Fibroblast of lung (primary cell): ENCODE measurements around the gene GALR2. TPM values are rescaled to one million over a fixed set of nuclear protein-coding genes. Genes with fewer than 3 reads are reported as not detected.

Experiments
- DNase-seq, 2 donors: peaks; one replicate each; pipeline versions ENCODE4 v3.0.0 to v3.0.0-alpha.2; 2010; ENCODE audit warnings: low read depth in 2 of 2
- H2AFZ ChIP-seq: 2 replicates; pipeline ENCODE4 v1.5.1; 2012; ENCODE audit warnings: low read length, control low read depth, inconsistent platforms
- H3K27ac ChIP-seq: 2 replicates; pipeline ENCODE4 v1.5.1; 2011; ENCODE audit warnings: low read length, control low read depth; ENCODE audit not compliant: insufficient read depth
- H3K27me3 ChIP-seq: 2 replicates; pipeline ENCODE4 v1.5.1; 2011; ENCODE audit warnings: mild to moderate bottlenecking, low read length; ENCODE audit not compliant: control insufficient read depth, insufficient read depth
- H3K36me3 ChIP-seq: 2 replicates; pipeline ENCODE4 v1.5.1; 2011; ENCODE audit warnings: low read length; ENCODE audit not compliant: control insufficient read depth, insufficient read depth
- H3K4me1 ChIP-seq: 2 replicates; pipeline ENCODE4 v1.5.1; 2011; ENCODE audit warnings: low read length; ENCODE audit not compliant: control insufficient read depth, insufficient read depth; ENCODE audit errors: extremely low read depth
- H3K4me2 ChIP-seq: 2 replicates; pipeline ENCODE4 v1.5.1; 2011; ENCODE audit warnings: low read length, control low read depth; ENCODE audit not compliant: insufficient read depth; ENCODE audit errors: extremely low read depth
- H3K4me3 ChIP-seq, 4 experiments: fragments of 200-600 bp in 1 of 4; sonication (generic) in 1 of 4; replicated peaks in 1 of 4; 2 replicates each; pipeline ENCODE4 v1.5.1; 2011 to 2016; ENCODE audit warnings: low read length in 4 of 4, low read depth in 3 of 4, mild to moderate bottlenecking in 3 of 4, control low read depth in 2 of 4, inconsistent platforms in 1 of 4, mixed read lengths in 1 of 4; ENCODE audit not compliant: insufficient read depth in 1 of 4; ENCODE audit errors: control extremely low read depth in 1 of 4
- H3K79me2 ChIP-seq: 2 replicates; pipeline ENCODE4 v1.5.1; 2012; ENCODE audit warnings: mild to moderate bottlenecking, low read length, inconsistent platforms; ENCODE audit not compliant: control insufficient read depth, insufficient read depth
- H3K9ac ChIP-seq: 2 replicates; pipeline ENCODE4 v1.5.1; 2011; ENCODE audit warnings: mild to moderate bottlenecking, low read length, control low read depth; ENCODE audit not compliant: insufficient read depth
- H3K9me3 ChIP-seq: 2 replicates; pipeline ENCODE4 v1.5.1; 2012; ENCODE audit warnings: low read depth, low read length; ENCODE audit not compliant: control insufficient read depth, insufficient read depth
- H4K20me1 ChIP-seq: 2 replicates; pipeline ENCODE4 v1.5.1; 2011; ENCODE audit warnings: low read length; ENCODE audit not compliant: control insufficient read depth, insufficient read depth; ENCODE audit errors: extremely low read depth
- EZH2 ChIP-seq: IDR thresholded peaks from 2 replicates; pipeline ENCODE4 v1.5.1; 2012; ENCODE audit warnings: low read length, control low read depth, mild to moderate bottlenecking; ENCODE audit errors: missing control alignments
- polyA plus RNA-seq, 2 donors: library from polyadenylated mRNA; depleted of rRNA in 1 of 2; stranded (reverse) in 1 of 2; unstranded in 1 of 2; fragments of >200 nt; gene quantifications; 2 replicates each; pipeline ENCODE4 v1.2.1, GENCODE V29; 2011 to 2012; ENCODE audit warnings: missing spikeins in 1 of 2
- total RNA-seq: library from RNA; depleted of rRNA; stranded (reverse); fragments of >200 nt; gene quantifications from 2 replicates; pipeline ENCODE4 v1.2.1, GENCODE V29; 2014
- TF ChIP-seq, protein P1 (sequence below), 2 donors: IDR thresholded peaks in 1 of 2; conservative IDR thresholded peaks in 1 of 2; 1 replicate in 1 of 2; 2 replicates in 1 of 2; pipeline ENCODE4 v1.5.1; 2011 to 2012; ENCODE audit warnings: low read length in 2 of 2, control low read depth in 1 of 2, inconsistent platforms in 1 of 2, low read depth in 1 of 2, mild to moderate bottlenecking in 1 of 2

The GALR2 gene
- total and polyA plus RNA-seq, 2 donors (not counting 1 experiment from before 2014, with no cell fraction given) = not detected

DNA sequence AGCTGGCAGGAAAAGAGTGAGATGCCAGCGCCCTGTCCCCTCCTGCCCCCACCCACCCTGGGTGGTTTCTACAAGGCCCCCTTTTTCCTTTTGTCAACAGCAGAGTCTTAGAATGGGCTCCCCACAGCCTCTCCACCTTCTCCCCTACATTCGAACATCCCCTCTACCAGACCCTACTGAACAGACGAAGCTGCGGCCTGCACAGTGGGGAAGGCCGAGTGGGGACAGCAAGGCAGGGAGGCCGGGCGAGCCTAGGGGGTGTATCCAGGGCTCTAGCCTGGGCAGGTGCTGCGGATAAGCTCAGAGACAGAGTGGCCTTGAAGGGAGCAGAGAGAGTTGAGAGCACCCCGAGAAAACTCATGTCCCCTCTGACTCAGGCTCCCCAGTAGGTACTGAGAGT, 11.8 kb downstream of the GALR2 start:
- no peak overlapping the region for H3K4me3 ChIP-seq
- no peak for DNase-seq
- H3K27me3 ChIP-seq = no peaks in the 10 kb centered on the region
- H3K27ac ChIP-seq = no peak overlapping the region
- H4K20me1 ChIP-seq = no peaks in the 10 kb centered on the region
- peaks cover 30% of the 10 kb centered on the region for H3K36me3 ChIP-seq
- no peaks in the 10 kb centered on the region for H3K79me2 ChIP-seq
- no peak overlapping the region for H2AFZ ChIP-seq
- no peak overlapping the region for H3K9ac ChIP-seq
- H3K4me2 ChIP-seq = no peak overlapping the region
- no peaks in the 10 kb centered on the region for H3K9me3 ChIP-seq
- no peaks in the 10 kb centered on the region for H3K4me1 ChIP-seq
- no peak for TF ChIP-seq EZH2
- TF ChIP-seq, protein P1, sequence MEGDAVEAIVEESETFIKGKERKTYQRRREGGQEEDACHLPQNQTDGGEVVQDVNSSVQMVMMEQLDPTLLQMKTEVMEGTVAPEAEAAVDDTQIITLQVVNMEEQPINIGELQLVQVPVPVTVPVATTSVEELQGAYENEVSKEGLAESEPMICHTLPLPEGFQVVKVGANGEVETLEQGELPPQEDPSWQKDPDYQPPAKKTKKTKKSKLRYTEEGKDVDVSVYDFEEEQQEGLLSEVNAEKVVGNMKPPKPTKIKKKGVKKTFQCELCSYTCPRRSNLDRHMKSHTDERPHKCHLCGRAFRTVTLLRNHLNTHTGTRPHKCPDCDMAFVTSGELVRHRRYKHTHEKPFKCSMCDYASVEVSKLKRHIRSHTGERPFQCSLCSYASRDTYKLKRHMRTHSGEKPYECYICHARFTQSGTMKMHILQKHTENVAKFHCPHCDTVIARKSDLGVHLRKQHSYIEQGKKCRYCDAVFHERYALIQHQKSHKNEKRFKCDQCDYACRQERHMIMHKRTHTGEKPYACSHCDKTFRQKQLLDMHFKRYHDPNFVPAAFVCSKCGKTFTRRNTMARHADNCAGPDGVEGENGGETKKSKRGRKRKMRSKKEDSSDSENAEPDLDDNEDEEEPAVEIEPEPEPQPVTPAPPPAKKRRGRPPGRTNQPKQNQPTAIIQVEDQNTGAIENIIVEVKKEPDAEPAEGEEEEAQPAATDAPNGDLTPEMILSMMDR (conservative IDR thresholded peaks at IDR 0.05 in 1 of 2, IDR thresholded peaks at IDR 0.05 in 1 of 2; ENCODE audit: low read depth in 1 of 2, low read length in 2 of 2) = no peak

DNA sequence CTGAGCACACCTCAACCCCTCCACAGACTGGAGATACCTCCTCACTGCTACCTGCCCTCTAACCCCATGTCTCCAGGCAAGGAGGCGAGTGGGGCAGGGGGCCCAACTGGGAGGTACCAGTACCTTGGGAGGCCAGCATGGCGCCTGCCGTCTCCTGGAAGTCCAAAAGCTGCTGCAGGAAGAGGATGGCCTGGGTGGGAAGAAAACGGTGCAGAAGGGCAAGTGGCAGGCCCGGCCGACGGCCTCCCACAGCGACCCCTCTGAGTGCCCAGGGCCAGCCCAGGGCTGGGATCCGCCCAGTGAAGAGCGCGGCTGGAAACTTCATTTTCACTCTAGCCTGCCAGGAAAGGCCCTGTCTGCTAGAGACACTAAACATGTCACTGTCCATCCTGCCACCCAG, 12.9 kb downstream of the GALR2 start:
- no peaks in the 10 kb centered on the region for H4K20me1 ChIP-seq

DNA sequence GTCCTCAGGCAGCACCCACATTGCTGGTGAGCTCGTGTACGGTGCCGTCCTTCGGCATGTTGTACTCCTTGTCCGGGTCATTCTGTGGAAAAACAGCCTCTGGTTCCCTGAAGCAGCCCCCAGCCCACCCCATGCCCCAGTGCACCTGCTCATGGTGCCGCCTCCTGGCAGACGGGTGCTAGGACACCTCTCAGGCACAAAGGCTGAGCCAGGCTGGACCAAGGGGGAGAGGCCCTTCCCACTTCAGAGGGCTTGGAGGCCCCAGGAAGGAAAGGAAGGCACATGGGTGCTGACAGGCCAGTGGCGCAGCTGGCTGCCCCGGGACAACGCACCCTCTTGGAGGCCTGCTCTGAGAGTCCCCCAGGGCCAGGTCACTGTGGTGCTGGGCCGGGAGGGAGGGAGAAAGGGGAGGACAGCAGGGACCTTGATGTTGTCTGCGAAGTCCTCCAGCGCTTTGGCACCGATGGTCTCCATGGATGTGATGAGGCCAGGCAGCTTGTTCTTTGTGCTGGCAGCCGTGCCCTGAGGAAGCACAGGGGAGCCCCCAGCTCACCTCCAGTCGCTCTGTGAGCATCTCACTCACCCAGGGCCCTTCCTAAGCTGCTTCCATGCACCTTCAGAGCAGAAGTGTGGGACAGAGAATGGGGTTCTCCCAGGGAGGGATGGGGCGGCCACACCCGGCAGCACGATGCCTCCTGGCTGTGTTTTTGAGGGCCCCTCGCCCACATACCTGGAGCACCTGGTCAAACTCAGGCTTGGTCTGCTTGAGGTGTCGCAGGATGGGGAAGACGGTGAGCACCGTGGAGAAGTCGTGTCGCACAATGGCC, 13.7 kb downstream of the GALR2 start:
- H3K9ac ChIP-seq = no peak overlapping the region
- no peaks in the 10 kb centered on the region for H4K20me1 ChIP-seq
- no peak for DNase-seq
- H3K27ac ChIP-seq = no peak overlapping the region
- H3K79me2 ChIP-seq = no peaks in the 10 kb centered on the region
- H3K4me1 ChIP-seq = no peaks in the 10 kb centered on the region
- no peaks in the 10 kb centered on the region for H3K9me3 ChIP-seq
- no peak overlapping the region for H3K4me2 ChIP-seq
- no peaks in the 10 kb centered on the region for H3K27me3 ChIP-seq
- peaks cover 34% of the 10 kb centered on the region for H3K36me3 ChIP-seq
- H2AFZ ChIP-seq = no peak overlapping the region
- TF ChIP-seq EZH2 = no peak
- TF ChIP-seq, protein P1 (conservative IDR thresholded peaks at IDR 0.05 in 1 of 2, IDR thresholded peaks at IDR 0.05 in 1 of 2; ENCODE audit: low read depth in 1 of 2, low read length in 2 of 2) = no peak
- H3K4me3 ChIP-seq = no peak overlapping the region

More for the DNA sequence above, 12.9 kb downstream of the GALR2 start:
- Histone ChIP-seq H3K27me3 (no peaks in the 10 kb centered on the region), H3K4me3 (no peak overlapping the region), H3K79me2 (no peaks in the 10 kb centered on the region), H3K9ac (no peak overlapping the region), H3K4me2 (no peak overlapping the region), H3K4me1 (no peaks in the 10 kb centered on the region), H3K36me3 (peaks cover 31% of the 10 kb centered on the region), H2AFZ (no peak overlapping the region), H3K9me3 (no peaks in the 10 kb centered on the region), H3K27ac (no peak overlapping the region)
- TF ChIP-seq EZH2 = no peak
- TF ChIP-seq, protein P1 (conservative IDR thresholded peaks at IDR 0.05 in 1 of 2, IDR thresholded peaks at IDR 0.05 in 1 of 2; ENCODE audit: low read depth in 1 of 2, low read length in 2 of 2) = no peak
- no peak for DNase-seq
